GM18909 (cell line): ENCODE measurements around the gene WNT6.

ENCODE experiments used
- ATAC-seq: cut with Tn5 transposase; IDR thresholded peaks from one replicate; pipeline ENCODE4 v1.9.1; 2021; ENCODE audit warnings: mild to moderate bottlenecking; ENCODE audit not compliant: unreplicated experiment, poor library complexity

Gene WNT6

GRCh38 chr2:218889937-218890336 lies 30.3 kb downstream of the WNT6 start:
- no peak for ATAC-seq

DNA sequence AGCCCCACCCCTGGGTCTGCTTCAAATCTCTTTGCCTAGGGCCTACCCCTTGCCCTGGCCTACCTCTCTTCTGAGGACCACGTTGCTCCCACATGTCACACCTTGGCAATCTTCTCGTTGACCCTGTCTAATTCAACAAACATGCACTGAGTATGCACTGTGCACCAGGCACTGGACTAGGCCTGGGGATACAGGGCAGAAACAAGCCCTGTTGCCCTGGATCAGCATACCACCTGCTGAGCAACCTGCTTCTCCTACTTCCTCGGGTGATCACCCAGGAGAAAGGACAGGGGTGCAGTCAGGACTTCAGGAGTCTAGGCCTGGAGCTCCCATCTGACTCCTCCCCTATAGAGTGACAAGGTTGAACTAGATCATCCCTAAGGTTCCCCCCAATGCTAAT lies 30.8 kb downstream of the WNT6 start:
- ATAC-seq = no peak

DNA sequence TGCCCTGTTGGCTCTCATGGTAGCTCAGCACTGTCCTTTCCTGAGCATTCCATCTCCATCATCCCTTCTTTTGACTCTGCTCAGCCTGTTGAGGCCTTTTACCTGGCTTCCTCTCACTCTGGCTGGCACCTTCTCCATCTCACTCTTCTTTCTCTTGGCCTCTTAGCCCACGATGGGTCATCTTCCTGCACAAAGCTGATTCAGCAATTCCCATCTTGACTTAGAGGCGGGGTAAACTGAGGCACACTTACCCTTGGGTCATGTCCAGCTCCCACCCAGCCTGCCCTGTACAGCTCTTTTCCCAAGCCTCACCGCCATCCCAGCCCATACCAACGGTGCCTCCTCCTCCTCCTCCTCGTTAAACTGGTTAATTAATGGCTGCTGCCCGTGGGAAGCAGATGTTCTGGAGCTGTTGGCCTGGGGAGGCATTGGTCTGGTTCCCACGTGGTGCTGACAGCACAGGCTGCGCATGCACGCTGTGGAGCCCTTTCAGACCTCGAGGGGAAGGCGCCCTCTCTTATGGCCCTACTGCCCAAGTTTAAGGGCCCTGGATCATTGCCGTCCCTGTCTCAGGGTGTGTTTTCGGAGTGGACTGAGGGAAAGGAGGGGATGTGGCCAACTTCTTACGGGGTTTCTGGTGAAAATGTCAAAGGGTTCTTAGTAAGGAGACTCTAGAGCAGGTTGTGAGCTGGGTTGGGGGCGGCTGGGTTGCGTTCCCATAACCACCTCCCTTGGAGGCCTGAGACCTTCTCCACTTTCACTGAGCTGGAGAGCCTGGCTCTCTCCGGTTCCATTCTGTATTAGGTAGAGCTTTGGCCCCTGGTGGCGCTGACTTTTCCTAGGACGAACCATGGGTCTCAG lies 31.9 kb downstream of the WNT6 start:
- no peak for ATAC-seq

DNA sequence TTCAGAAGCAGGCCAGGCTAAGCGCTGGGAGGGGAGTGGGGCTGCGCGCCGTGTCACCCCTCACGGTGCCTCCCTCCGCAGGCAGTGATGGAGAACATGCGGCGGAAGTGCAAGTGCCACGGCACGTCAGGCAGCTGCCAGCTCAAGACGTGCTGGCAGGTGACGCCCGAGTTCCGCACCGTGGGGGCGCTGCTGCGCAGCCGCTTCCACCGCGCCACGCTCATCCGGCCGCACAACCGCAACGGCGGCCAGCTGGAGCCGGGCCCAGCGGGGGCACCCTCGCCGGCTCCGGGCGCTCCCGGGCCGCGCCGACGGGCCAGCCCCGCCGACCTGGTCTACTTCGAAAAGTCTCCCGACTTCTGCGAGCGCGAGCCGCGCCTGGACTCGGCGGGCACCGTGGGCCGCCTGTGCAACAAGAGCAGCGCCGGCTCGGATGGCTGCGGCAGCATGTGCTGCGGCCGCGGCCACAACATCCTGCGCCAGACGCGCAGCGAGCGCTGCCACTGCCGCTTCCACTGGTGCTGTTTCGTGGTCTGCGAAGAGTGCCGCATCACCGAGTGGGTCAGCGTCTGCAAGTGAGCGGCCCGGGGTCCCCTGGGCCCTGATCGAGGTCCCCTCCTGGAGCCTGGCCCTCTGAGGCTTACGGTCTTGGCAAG lies 33.2 kb downstream of the WNT6 start:
- peak; percentile 55 for ATAC-seq

DNA sequence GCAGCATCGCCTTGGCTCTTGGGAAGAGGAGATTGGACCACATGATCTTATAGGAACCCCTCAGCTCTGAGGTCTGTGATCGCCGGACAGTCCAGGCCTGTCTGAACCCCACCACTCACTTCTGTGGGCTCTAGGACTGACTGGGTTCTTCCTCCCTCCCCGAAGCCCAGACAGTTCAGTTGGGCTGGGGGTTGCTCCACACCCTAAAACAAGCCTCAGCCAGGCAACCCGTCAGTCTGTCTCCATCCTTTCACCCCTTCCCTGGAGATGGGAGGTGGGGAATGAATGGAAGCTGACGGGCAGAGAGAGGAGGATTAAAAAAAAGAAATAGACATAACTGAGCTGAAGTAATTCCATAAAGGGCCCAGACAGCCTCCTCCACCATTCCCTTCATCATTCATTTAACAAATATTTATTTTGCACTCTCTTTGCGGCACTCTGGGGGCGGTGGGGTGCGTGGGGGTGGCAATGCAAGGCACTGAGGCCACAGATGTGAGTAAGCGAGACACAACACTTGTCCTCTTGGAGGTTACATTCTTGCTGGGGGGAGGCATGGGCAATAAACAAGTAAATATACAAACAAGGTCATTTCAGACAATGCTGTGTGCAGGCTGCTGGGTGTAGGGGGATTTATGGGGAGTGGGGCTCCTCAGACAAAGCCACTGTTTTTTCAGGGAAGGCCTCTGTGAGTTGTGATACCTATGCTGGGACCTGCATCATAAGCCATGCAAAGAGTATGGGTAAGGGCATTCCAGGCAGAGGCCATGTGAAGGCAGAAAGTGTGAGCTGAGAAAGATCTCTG lies 33.9 kb downstream of the WNT6 start:
- ATAC-seq = no peak

DNA sequence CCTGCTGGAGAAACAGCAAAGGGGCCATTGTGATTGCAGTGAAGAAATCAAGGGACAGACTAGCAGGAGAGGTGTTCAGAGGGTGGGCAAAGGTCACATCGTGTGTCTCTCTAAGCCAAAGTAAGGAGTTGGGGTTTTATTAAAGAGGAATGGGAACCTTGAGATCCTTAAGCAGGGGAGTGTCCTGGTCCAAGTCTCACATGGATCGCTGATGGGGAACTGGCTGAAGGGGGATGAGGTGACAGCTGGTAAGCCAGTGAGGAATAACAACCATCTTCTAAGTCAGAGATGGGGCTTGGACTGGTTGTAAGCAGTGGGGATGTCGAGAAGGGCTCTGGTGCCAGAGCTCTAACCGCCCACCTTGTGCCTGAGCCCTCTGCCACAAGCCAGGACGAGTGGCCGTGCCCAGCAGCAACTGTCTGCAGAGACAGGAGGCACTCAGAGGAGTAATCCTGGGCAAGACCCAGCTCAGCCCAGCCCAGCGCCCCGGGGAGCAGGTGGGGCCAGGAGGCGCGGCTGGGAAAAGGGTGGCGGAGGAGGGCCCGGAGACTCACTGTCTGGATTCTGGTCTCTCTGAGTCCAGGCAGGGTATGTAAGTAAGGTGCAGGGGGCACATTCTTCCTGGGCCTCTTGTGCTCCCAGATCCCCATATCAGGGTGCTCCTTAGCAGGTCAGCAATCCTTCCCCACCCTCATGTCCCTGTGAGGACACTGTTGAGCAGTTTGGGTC lies 34.7 kb downstream of the WNT6 start:
- no peak for ATAC-seq

DNA sequence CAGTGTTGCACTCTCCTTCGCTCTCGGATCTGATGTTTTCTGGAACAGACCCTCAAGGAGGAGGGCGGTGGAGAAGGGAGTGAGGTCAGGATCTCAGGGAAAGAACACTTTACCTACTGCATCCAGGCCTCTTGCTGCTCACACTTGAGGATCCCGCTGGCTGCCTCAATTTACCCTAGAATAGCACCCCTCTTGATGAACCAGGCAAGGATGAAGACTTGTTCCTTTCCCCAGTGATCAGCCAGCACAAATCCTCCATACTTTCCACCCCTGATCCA lies 35.2 kb downstream of the WNT6 start:
- no peak for ATAC-seq

GRCh38 chr2:218895326-218895725 lies 35.7 kb downstream of the WNT6 start:
- no peak for ATAC-seq

- peak; percentile 22 for ATAC-seq
These were observed 36.3 kb downstream of the WNT6 start for GRCh38 chr2:218895759-218896500.

GRCh38 chr2:218896501-218897393 lies 37.1 kb downstream of the WNT6 start:
- peak; percentile 61 for ATAC-seq

GRCh38 chr2:218897394-218898108 lies 37.9 kb downstream of the WNT6 start:
- ATAC-seq = no peak

DNA sequence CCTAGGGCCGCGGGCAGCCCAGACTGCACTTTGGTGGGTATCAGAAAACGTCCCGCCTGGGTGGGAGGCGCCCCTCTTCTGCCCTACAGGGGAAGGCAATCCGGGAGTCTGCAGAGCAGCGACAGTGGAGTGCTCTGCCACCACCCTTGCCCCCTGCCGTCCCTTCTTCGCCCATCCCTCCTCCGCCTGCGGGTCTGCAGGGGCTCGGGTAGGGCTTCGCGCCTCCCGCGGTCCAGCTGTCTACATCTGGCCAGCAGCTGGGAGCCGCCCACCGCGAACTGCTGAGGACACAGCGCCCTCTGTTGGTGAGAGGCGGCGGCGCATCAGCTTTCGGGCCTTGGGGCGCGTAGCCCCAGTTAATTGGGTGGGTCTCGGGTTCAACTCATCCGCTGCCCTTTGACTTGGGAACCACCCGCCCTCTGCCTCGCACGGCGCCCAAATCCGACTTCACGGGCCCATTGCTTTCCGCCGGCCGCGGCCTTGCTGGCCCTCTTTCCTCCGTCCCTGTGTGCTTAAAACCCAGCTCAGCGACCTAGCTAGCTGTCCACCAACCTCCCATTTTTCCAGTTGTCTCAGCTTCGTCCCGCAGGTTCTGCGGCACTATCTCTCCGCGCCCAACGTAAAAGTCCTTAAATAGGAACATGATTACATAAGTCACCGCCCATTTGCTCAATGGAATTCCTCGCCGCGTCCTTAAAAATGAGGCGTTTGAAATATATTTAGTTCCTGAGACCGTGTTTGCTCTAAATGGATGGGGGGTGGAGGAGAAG lies 38.7 kb downstream of the WNT6 start:
- peak; percentile 38 for ATAC-seq

DNA sequence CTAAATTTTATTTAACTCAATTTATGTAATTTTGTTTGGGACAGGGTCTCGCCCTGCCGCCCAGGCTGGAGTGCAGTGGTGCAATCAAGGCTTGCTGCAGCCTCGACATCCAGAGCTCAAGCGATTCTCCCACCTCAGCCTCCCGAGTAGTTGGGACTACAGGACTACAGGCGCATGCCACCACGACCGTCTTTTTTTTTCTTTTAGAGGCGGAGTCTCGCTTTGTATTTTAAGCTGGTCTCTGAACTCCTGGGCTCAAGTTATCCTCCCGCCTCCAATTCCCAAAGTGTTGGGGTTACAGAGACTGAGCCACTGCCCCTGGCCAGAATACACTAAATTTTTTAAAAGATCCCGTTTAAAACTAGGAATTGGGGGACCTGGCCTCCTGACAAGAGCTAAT lies 39.5 kb downstream of the WNT6 start:
- no peak for ATAC-seq

GRCh38 chr2:218902427-218902826 lies 42.8 kb downstream of the WNT6 start:
- ATAC-seq = no peak

DNA sequence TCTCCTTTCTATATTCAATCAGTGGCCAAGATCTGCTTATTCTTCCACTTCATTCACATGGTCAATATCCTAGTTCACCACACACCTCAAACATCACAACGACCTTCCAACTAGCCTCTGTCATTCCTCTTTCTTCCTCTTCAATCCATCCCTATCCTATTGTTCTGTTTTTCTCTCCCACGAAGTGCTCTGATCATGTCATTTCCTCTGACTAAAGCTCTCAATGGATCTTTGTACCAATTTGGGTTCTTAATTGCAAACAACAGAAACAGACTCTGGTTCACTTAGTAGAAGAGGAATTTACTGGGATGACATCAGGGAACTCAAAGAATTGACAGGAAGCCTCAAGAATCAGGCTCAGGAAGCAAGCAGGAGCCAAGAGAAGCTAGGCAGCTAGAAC lies 44.6 kb downstream of the WNT6 start:
- no peak for ATAC-seq

- ATAC-seq = peak; percentile 95
These were observed 49.4 kb downstream of the WNT6 start for GRCh38 chr2:218908721-218909619.

DNA sequence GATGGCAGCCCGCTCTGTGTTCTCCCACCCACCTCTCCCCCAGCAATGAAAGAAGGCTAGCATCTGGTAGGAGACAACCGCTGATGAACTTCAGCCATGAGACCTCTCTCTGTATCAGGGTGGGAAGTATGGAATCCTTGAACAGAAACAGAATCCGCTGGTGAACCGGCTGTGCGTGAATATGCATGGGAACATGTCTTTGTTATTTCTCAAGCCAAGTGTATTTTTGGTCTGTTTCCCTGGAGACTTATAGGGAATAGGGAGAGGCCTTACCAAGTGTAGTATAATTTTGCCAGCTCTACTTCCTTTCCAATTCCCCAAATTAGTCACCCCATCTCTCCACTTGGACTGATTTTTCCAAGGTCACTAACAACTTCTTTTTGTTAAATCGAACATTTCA lies 51.1 kb downstream of the WNT6 start:
- ATAC-seq = no peak
